Measurements from ENCODE around the gene PTBP2.
A peak's percentile ranks its signal among the peaks of the same experiment; 100 is the strongest.

Gene PTBP2, protein sequence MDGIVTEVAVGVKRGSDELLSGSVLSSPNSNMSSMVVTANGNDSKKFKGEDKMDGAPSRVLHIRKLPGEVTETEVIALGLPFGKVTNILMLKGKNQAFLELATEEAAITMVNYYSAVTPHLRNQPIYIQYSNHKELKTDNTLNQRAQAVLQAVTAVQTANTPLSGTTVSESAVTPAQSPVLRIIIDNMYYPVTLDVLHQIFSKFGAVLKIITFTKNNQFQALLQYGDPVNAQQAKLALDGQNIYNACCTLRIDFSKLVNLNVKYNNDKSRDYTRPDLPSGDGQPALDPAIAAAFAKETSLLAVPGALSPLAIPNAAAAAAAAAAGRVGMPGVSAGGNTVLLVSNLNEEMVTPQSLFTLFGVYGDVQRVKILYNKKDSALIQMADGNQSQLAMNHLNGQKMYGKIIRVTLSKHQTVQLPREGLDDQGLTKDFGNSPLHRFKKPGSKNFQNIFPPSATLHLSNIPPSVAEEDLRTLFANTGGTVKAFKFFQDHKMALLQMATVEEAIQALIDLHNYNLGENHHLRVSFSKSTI

DNA sequence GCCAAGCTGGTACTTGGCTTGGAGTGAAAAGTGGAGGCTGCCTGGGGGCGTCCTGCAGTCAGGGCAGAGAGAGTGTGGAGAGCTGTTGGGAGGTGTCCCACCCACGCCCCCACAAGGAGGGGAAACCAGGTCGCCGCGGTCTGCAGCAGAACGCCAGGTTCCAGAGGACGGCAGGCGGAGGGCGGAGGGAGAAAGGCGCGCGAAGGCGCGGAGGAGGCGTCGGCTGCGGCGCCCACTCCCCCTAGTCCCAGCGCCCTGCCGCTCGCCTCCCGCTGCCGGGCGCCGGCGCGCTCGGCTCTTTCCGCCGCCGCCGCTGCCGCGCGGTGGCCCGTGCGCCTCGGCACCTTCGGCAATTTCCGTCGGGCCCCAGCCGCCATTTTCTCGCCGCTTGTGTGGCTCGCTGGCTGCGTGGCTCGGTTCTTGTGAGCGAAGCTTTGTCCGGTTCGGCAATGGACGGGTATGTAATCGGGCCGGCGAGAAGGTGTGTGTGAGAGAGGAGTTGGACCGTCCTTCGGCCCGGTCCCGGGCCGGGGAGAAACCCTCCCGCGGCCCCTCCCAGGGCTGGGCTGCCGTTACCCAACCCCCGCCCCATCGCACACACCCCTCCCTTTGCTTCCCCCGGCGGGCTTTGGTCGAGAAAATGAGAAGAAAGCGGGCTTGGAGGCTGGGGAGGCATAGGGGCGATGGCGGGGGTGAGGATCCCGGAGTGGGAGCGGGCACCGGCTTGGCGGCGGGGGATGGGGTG is at the start of gene PTBP2:
Gene PTBP2 (plus strand): TSS at position 369 of the 745 bp plus-strand sequence. CDS start 81 bp downstream, at position 450.
- DNase-seq (ENCODE audit: low read depth in 2 of 2), result peak; percentile 47 to 64

DNA sequence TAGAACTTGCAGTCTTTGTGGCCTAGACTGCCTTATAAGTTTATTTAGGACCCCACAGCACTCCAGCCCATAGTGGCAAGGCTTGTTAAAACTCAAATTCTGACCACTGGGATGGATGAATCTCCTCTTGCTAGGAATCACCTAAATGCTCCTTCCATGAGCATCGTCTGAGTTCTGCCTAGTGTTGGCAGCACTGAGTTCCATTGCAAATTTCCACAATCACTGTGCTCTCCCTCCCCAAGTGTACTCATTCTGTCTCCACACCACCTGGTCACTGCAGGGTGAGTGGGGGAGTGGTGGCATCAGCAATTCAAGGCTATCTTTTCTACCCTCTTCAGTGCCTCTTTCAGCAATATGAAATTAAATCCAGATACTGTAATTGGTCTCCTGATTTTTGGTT is 46.7 kb upstream of the PTBP2 start:
- DNase-seq (ENCODE audit: low read depth in 2 of 2), result no peak

DNA sequence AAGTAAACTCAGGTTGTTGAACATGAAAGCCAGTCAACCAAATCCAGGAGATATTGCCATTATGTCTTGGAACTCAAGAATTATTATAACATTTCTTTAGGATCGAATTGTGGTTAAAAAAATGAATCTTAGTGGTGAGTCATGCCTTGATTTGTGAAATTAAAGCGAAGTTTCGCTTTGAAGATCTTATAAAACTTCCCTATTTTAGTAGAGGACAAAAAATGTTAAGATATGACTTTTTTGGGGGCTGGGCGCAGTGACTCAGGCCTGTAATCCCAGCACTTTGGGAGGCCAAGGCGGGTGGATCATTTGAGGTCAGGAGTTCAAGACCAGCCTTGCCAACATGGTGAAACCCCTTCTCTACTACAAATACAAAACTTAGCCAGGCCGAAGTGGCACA is 39.5 kb upstream of the PTBP2 start:
- no peak for DNase-seq (ENCODE audit: low read depth in 2 of 2)

DNA sequence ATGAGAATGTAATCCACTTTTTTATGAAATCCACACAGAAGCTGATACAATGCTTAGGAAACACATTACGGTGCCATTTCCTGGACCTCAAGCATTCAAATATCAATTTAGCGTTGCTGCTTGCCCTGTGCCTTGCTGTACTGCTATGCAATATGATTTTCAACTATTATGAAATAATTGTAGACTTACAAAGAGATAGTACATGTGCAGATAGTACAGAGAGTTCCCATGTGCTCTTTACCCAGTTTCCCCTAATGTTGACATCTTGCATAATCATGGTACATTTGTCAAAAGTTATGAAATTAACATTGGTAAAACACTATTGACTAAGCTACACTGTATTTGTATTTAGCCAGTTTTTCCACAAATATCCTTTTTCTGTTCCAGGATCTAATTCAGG is 37.7 kb upstream of the PTBP2 start:
- no peak for DNase-seq (ENCODE audit: low read depth in 2 of 2)

DNA sequence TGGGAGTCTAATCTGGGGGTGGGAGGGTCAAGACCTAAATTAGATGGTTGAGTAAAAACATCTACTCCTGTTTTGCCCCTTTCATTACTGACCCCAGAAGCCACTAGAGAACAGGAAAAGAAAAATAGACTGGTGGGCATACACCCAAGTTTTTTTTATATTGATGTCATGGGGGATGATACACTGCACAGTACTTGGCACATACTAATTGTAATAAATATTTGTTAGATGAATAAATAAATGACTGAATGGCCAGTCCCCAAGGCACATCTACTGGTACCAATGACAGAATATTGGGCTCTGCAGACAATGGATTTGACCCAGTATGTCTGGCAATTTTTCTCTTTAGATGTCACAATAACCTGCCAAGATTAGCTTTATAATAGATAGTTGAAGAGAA is 36.8 kb upstream of the PTBP2 start:
- no peak for DNase-seq (ENCODE audit: low read depth in 2 of 2)

DNA sequence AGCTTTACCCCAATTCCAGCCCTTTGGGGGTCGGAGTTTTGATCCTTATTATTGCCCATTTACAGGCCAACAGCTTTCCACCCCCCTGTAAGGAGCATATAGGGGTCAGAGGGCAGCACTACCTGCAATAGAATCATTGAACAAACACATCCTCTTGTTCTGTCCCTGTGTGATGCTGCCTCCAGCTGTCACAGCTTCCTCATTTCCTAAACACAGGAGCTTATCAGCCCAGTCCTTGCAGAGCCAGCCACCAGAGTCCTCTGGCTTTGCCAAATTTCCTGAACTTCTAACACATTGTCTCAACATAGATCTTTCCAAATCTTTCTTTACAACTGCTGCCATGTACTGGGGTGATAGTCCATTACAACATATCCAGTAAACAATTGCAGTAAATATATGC is 32.8 kb upstream of the PTBP2 start:
- DNase-seq (ENCODE audit: low read depth in 2 of 2), result no peak

DNA sequence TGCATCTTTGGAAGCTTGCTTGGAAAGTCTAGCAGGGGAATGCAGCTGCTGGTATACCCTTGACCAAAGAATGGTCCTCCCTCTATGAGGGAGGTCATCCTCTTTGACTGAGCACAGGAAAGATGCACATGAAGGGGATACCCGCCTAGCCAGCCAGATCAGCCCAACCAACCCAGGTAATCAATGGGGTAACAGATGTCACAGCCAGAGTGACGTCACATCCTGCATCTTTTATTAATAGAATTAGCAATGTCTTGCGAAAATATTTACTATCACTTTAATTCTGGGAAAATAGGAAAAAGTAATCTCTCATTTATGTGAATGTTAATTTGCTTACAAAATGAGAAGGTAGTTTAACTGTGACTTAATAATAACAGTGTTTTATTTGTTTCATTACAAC is 25.6 kb upstream of the PTBP2 start:
- DNase-seq (ENCODE audit: low read depth in 2 of 2), result no peak

DNA sequence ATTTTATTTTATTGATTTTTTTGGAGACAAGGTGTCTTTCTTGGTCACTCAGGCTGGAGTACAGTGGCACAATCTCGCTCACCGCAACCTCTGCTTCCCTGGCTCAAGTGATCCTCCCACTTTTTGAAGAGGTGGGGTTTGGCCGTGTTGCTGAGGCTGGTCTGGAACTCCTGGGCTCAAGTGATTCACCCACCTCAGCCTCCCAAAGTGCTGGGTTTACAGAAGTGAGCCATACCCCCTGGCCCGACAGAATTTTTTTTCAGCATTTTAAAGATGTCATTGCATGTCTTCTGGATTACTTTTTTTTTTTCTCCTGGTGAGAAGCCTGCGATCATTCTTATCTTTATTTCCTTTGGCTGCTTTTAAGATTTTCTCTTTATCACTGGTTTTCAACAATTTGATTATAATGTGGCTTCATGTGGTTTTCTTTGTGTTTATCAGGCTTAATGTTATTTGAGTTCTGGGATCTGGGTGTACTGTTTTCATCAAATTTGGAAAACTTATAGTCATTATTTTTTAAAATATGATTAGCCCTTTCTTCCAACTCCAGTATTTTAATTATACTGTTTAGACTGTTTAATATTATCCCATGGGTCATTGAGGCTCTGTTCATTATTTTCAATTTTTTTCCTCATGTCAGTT is 23.1 kb upstream of the PTBP2 start:
- no peak for DNase-seq (ENCODE audit: low read depth in 2 of 2)

DNA sequence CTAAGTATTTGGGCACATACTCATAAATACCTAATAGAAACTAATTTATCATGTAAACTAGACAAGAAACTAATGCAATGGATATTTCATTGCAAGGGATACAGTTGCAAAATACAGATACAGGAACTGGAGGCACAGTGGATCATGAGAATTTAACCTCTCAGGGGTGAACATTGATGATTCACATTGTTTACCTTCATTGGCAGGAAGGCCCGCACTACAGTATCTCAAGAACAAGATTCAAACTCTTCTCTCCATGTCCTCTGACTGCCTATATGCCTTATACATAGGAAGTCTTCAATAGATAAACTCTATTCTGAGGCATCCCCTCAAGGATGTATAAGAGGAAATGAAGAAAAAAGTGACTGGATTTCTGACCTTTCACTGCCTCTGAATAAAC is 18.4 kb upstream of the PTBP2 start:
- DNase-seq (ENCODE audit: low read depth in 2 of 2), result no peak

DNA sequence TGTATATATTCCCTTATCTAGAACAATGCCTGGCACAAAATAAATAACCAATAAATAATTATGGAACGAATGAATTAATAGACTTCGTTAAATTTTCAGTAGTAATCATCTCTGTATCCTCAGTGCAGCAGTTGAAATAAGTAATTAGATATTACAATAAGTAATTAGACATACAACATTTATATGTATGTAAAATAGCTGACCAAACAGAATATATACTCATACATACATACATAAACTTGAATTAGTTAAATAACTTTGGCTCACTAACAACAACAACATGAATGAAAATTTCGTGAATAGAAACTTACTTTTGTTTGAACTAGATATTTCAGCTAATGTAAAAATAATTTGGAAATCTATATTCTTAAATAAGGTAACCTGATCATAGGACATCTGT is 14.6 kb upstream of the PTBP2 start:
- no peak for DNase-seq (ENCODE audit: low read depth in 2 of 2)

DNA sequence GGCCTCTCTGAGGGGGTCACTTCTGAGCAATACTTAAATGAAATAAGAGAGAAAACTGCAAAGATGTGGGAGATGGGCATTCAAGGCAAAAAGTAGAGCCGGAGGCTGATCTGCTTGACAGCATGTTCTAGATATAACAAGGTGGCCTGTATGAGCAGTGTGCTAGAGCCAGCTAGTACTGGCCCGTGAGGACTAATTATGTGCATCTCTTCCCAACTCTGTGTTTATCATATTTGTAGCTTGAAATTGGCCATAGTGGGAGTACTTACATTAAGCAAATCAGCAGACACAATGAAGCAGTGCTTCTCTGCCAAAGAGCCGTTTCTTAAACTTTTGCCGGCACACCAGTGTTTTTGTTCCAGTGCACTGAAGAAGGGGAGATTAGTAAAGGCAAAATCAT is 13.1 kb upstream of the PTBP2 start:
- no peak for DNase-seq (ENCODE audit: low read depth in 2 of 2)

DNA sequence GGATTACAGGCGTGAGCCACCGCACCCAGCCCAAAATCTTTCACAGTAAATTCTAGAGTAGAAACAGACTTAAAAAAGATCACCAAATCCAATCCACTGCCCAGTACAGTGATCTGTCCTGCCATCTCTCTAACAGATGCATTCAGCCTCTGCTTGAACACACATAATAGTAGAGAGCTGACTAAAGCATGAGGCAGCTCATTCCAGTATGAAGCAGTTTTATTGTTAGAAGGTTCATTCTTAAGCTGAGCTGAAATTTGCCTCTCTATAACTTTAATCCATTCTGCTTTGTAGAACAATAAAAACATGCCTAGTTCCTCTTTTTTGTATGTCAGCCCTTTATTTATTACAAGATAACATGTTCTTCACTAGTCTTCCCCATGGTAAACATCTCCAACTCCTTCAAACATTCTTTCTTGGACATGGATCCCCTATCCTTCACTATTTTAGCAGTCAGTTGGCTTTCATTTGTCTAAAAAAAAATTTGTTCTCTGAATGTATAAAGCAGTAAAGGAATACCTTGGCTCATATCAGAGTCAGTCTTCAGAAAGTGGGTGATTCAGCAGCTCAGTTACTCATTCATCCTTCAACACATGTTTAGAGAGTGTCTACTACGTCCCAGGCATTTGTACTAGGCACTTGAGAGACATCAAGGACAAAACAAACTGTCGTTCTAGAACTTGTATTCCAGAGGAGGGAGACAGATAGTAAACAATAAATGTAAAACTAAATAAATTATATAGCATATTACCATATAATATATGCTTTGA is 10.7 kb upstream of the PTBP2 start:
- DNase-seq (ENCODE audit: low read depth in 2 of 2), result no peak

DNA sequence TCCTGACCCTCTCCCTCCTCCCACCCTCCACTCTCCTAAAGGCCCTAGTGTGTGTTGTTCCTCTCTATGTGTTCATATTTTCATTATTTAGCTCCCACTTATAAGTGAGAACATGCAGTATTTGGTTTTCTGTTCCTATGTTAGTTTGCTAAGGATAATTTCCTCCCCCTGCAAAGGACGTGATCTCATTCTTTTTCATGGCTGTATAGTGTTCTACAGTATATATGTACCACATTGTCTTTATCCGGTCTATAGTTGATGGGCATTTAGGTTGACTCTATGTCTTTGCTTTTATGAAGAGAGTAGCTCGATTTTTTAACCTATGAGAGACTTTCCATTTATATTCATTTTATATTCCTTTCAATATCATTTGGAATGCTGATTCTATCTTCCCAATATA is 7.9 kb upstream of the PTBP2 start:
- DNase-seq (ENCODE audit: low read depth in 2 of 2), result no peak

DNA sequence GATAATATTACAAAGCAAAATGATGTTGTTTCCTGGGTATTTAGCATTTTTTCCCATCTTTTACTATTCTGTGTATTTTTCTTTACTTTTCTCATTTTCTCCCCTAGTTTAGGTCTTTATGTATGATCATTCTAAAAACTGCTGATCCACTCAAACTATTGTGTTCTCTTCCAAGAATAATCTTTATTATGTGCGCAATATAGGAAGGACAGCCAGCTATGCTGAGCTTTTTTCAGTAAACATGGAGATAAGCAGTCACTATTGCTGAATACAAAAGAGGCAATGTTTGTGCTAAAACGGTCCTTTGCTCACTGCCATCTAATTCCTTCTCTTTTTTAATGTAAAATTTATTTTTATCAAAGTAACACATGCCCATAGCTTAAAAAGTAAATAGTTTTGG is 6.7 kb upstream of the PTBP2 start:
- no peak for DNase-seq (ENCODE audit: low read depth in 2 of 2)

DNA sequence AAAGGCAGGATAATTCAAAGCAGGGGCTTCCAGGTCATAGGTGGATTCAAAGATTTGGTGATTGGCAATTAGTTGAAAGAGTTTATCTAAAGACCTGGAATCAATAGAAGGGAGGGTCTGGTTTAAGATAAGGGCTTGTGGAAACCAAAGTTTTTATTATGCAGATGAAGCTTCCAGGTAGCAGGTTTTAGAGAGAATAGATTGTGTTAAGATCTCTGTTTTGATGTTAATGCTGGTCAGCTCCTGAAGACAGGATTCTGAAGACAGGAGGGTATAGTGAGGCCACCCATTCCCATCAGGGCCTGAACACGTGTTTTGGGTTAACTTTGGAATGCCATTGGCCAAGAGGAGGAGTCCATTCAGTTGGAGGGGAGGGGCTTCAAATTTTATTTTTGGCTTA is 6.1 kb upstream of the PTBP2 start:
- no peak for DNase-seq (ENCODE audit: low read depth in 2 of 2)

DNA sequence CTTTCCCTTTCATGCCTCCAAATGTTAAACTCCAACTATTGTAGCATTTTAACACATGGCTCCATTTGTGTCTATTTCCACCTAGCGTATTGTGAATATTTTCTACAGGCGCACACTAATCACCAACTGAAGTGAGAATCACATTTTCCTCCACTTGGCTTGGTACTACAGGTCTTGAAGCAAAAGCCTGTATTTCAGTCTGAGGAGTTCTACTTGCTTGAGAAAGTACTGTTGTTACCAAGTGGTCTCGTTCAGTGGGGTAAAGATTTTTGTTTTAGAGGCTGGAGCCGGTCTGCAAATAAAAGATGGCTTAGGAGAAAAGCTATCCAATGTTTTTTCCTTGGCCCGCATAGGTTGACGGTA is 550 bp upstream of the PTBP2 start:
- no peak for DNase-seq (ENCODE audit: low read depth in 2 of 2)

DNA sequence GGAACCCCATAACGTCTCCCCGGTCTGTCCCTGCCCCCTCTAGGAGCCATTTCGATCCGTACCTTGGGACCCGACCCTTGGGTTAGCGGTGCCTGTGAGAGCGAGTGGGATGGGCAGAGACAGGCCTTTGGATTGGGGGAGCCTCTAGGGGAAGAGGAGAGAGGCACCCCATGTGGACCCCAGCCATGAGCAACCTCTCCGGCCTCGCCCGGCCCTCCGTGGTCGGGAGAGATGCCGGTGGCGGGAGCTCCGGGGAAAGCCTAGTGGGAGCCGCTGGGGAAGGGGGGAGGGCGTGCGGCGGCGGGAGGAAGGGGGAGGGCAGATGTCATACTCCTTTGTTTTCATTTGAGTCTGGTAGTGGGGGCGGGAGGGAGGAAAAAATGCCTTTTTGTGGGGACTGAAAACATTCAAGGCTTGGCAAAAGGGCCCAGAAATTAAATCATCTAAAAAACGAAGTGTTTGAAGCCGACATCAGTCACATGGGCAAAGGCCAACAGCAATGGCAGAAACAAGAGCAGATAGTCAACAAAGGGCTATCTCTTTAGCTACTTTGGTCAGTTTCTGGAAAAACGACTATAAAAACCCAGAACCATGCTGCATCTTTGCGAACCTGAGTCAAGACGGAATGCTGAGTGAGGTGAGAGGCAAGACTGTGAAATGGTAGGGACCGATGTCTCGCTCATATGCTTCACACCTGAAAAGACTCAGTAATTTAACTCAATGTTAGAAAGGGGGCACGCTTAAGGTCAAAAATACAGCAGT is 758 bp downstream of the PTBP2 start:
- DNase-seq (ENCODE audit: low read depth in 2 of 2), result peak in 1 of 2 donors; percentile 26

DNA sequence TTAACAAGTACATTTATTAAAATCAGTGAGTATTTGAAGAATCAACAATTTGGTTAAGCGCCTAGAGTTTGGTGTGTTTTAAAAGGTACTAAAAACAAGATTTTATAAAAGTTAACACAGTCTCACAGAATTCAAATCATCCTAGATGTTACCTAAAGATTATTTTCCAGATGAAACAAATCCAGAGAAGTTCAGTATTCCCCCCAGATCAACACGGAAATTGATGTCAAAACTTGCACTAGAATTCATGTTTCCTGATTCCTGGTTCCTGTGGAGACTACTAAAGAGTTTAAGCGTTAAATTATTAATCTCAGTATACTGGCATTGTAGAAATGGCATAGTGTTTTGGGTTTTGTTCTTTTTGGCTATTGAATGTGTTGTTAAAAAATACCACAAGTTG is 1.4 kb downstream of the PTBP2 start:
- no peak for DNase-seq (ENCODE audit: low read depth in 2 of 2)

DNA sequence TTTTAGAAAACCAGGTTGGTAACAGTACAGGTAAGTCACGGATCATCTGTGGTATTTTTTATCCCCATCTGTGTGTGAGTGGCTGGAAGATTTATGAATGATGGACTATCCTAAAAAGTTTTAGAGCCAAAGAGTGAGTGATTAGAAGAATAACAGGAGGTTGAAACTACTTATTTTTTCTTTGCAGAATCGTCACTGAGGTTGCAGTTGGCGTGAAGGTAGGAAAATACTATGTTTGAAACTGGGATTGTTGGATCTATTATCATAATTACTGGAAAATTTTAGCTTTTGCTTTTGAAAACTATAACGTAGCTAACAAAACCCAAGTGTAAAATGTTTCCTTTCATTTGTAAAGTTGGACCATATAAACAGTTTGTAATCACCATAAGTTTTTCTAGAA is 1.8 kb downstream of the PTBP2 start:
- DNase-seq (ENCODE audit: low read depth in 2 of 2), result no peak

DNA sequence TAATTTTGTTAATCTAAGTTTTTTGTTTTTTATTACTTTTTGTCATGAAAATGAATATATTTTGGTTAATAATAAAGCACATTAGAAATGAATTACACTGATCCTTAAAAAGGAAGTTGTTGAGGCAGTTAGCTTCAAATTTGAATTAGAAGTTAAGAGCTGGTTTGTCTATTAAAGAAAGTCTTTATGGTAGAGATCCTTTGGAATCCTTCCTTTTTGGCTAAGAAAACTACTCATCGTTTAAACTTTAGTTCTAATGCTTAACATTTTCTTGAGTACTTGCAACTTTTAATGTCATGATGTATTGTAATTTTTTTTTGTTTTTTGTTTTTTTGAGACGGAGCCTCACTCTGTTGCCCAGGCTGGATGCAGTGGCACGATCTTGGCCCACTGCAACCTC is 2.4 kb downstream of the PTBP2 start:
- DNase-seq (ENCODE audit: low read depth in 2 of 2), result no peak

DNA sequence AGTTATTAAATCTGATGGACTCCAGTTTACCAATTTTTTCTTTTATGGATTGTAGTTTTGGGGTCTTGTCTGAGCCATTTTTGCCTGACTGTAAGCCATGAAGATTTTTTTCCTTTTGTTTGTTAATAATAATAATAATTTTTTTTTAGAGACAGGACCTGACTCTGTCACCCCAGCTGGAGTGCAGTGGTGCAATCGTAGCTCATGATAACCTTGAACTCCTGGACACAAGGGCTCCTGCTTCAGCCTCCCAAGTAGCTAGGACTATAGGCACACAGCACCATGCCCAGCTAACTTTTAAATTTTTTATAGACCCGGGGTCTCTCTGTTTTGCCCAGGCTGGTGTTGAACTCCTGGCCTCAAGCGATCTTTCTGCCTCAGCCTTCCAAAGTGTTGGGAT is 6.3 kb downstream of the PTBP2 start:
- no peak for DNase-seq (ENCODE audit: low read depth in 2 of 2)

Data from stimulated activated CD8-positive, alpha-beta memory T cell treated with anti-CD3 and anti-CD28 coated beads, Interleukin-2, amount 100 ng/mL, for 1 hour (primary cell).